ENCODE results near the gene ACTR3.

GRCh38 chr2:113840518-113840917 is 49.4 kb upstream of the ACTR3 start:
- TF ChIP-seq CTCF (IDR thresholded peaks at IDR 0.05; ENCODE audit: insufficient read depth, low read depth, low read length) (no peak), EZH2 (IDR thresholded peaks at IDR 0.05; ENCODE audit: insufficient read depth, low read length) (no peak)
